Measurements from ENCODE around the gene EMCN. TPM values are rescaled to one million over a fixed set of nuclear protein-coding genes. Genes with fewer than 3 reads are reported as not detected.
"Not testable (repeated sequence)": the region's sequence is repeated elsewhere in the genome, so short reads cannot be mapped to it uniquely, and the experiment has no call there.

Gene EMCN, protein sequence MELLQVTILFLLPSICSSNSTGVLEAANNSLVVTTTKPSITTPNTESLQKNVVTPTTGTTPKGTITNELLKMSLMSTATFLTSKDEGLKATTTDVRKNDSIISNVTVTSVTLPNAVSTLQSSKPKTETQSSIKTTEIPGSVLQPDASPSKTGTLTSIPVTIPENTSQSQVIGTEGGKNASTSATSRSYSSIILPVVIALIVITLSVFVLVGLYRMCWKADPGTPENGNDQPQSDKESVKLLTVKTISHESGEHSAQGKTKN
- total RNA-seq (2014; rRNA removed; shearing (Covaris generic)): not detected in 2 replicates

DNA sequence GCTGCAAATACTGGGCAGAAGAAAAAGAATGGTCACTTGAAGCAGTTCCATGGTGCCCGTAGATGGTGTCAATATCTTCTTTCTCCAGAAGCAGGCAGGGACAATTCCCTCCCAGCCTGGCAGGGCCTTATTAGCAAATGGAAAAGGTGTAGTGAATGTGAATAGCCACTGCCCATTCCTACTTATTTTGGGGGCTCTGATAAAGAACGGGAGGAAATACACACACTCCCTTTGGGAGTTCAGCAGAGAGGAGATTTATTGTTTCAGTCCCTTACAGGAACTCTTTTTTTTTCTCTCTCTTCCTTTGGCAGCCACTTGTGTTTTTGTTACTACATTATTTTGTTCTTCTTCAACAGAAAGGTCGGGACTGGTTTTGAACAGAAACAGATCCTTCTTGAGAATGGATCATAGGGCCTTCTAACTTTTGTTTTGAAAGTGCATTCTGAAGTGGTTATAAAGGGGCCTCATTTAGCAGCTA lies at the start of gene EMCN:
Gene EMCN (minus strand): TSS at position 159 of the 478 bp plus-strand sequence. CDS start 108 bp downstream, at position 51.
- Histone ChIP-seq H3K4me3 (no peak within 1 kb of the TSS), H3K27ac (no peak within 1 kb of the TSS), H3K9me3 (replicated peaks) (no peaks in the 10 kb centered on the region), H3K27me3 (replicated peaks) (no peaks in the 10 kb centered on the region), H3K36me3 (no peaks in the 10 kb centered on the region), H3K4me1 (replicated peaks) (no peaks in the 10 kb centered on the region)
- DNase-seq (ENCODE audit: low read depth in 1 of 2, low spot score in 2 of 2): no peak

DNA sequence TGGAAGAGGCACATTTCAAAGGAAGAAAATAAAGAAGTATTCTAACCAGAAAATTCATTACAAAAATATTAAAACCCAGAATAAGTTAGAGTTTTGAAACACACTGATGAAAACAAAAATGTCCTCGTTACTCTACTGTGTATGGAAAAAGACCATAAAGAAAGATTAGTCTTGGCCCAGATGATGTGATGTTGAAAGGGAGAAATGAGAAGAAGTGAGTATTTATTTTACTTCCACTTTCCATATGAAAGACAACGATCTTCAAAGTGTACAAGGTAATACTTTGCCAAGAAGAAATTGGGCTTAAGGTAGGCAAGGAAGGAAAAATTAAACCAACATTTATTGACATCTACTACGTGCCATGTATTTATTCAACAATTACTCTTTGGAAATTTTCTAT lies 48.6 kb upstream of the EMCN start:
- no peak overlapping the region for H3K4me3 ChIP-seq
- no peaks in the 10 kb centered on the region for H3K27me3 ChIP-seq (replicated peaks)

DNA sequence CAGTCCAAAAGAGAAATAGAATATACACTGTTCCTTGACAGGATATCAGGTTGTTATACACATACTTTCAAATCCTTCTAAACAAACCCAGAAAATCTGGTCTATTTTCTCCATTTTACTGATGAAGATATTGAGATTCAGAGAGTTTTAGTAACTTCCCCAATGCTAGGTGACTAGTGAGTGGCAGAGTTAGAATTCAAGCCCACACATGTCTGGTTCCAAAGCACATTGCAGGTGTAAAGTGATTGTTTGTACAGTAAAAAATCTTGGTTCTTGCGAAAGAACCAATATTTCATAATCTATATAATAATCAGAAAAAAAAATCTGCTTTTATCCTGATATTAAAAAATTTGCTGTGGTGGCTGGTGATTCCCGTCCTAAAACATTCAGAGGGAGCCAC lies 39.5 kb upstream of the EMCN start:
- H3K36me3 ChIP-seq: no peaks in the 10 kb centered on the region
- H3K4me1 ChIP-seq (replicated peaks): no peaks in the 10 kb centered on the region

More for the DNA sequence above, 48.6 kb upstream of the EMCN start:
- DNase-seq (ENCODE audit: low read depth in 1 of 2, low spot score in 2 of 2): no peak
- Histone ChIP-seq H3K36me3 (no peaks in the 10 kb centered on the region), H3K27ac (no peak overlapping the region), H3K4me1 (replicated peaks) (no peaks in the 10 kb centered on the region), H3K9me3 (replicated peaks) (no peaks in the 10 kb centered on the region)

DNA sequence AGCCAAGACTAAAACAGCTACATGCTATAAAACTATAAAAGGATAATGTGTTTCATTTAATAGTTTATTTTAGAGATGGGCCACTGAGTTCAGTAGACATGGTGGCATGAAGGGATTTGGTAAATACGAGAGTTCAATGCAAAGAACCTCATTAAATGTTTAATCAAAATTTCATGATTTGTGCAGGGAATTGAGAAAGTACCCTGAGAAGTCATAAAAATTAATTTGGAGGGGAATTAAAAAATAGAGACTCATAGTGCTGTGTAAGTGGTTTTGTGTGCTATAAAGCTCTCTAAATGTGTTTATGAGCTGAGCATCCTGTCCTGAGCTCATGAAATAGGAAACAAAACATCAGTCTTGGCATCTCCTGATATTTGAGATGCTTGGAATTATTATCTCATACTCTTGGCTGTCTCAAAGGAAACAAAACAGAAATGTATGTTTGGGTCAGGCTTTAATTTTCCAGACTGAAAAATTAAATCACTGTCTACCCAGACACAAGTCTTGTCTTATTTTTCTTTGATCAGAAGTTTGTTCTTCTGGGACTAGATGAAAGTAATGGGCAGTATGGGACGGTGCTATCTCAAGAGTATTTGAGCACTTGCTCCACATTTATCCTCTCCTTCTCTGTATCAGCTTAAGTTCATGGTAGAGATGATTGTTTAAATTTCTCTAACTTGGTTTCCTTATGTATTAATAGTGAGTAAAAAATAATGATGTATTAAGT lies 38.0 kb upstream of the EMCN start:
- Histone ChIP-seq H3K36me3 (no peaks in the 10 kb centered on the region), H3K4me3 (no peak overlapping the region), H3K4me1 (replicated peaks) (no peaks in the 10 kb centered on the region), H3K27ac (no peak overlapping the region), H3K27me3 (replicated peaks) (no peaks in the 10 kb centered on the region), H3K9me3 (replicated peaks) (no peaks in the 10 kb centered on the region)
- no peak for DNase-seq (ENCODE audit: low read depth in 1 of 2, low spot score in 2 of 2)

More for the DNA sequence above, 39.5 kb upstream of the EMCN start:
- H3K27ac ChIP-seq: no peak overlapping the region
- H3K4me3 ChIP-seq: no peak overlapping the region
- no peak for DNase-seq (ENCODE audit: low read depth in 1 of 2, low spot score in 2 of 2)
- no peaks in the 10 kb centered on the region for H3K9me3 ChIP-seq (replicated peaks)
- H3K27me3 ChIP-seq (replicated peaks): no peaks in the 10 kb centered on the region

- H3K9me3 ChIP-seq (replicated peaks): no peaks in the 10 kb centered on the region
- peaks cover 5% of the 10 kb centered on the region; the same call in 1 of the 2 replicates for H3K4me1 ChIP-seq (replicated peaks)
- H3K4me3 ChIP-seq: no peak overlapping the region
- no peaks in the 10 kb centered on the region for H3K36me3 ChIP-seq
- no peak overlapping the region for H3K27ac ChIP-seq
- no peak for DNase-seq (ENCODE audit: low read depth in 1 of 2, low spot score in 2 of 2)
- H3K27me3 ChIP-seq (replicated peaks): no peaks in the 10 kb centered on the region
Observed at GRCh38 chr4:100548200-100548560, 30.4 kb upstream of the EMCN start.

- H3K36me3 ChIP-seq: no peaks in the 10 kb centered on the region
- H3K9me3 ChIP-seq (replicated peaks): no peaks in the 10 kb centered on the region
- DNase-seq (ENCODE audit: low read depth in 1 of 2, low spot score in 2 of 2): no peak
- peaks cover 5% of the 10 kb centered on the region; the same call in 1 of the 2 replicates for H3K4me1 ChIP-seq (replicated peaks)
- H3K4me3 ChIP-seq: no peak overlapping the region
- no peak overlapping the region for H3K27ac ChIP-seq
- no peaks in the 10 kb centered on the region for H3K27me3 ChIP-seq (replicated peaks)
Observed at GRCh38 chr4:100547541-100548199, 29.8 kb upstream of the EMCN start.

DNA sequence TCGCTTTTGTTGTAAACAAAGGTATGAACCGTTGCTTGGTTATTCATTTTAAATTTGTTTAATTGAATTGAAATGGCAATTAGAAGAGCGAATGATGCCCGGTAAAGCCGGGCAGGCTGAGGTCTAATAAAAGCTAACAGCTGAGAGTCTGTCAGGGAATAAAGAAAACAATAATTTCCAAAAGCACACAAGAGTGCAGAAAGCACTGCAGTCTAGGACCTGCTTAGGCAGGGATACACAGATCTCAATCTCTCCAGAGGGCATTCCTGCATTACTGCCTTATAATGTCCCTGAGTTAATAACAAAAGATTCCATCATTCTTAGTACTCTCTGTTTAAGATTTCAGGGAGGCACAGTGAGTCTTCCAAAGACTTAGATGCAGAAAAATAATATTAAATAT lies 27.6 kb upstream of the EMCN start:
- no peak overlapping the region for H3K27ac ChIP-seq
- H3K27me3 ChIP-seq (replicated peaks): no peaks in the 10 kb centered on the region
- H3K4me3 ChIP-seq: no peak overlapping the region
- no peaks in the 10 kb centered on the region for H3K36me3 ChIP-seq
- H3K4me1 ChIP-seq (replicated peaks): peaks cover 5% of the 10 kb centered on the region; the same call in 1 of the 2 replicates
- no peaks in the 10 kb centered on the region for H3K9me3 ChIP-seq (replicated peaks)
- DNase-seq (ENCODE audit: low read depth in 1 of 2, low spot score in 2 of 2): no peak

DNA sequence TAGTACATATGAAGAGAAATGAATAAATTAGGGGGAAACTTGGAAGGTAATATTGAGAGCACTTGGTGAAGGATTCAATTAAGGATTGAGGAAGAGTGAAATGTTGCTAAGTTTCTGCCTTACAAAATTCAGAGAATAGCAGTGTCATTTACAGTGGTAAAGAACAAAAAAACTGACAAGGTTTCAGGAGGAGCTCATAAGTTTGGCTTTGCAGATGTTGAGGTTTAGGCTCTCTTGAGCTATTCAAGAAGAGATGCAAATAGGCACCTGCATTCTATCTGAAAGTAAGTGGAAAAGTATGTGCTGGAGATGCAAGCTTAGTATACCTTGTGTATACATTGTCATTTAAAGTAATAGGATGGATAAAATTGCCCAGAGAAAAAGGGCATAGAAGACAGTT lies 22.3 kb upstream of the EMCN start:
- Histone ChIP-seq H3K4me3 (no peak overlapping the region), H3K9me3 (replicated peaks) (no peaks in the 10 kb centered on the region), H3K36me3 (no peaks in the 10 kb centered on the region), H3K4me1 (replicated peaks) (no peaks in the 10 kb centered on the region), H3K27ac (no peak overlapping the region), H3K27me3 (replicated peaks) (no peaks in the 10 kb centered on the region)
- DNase-seq (ENCODE audit: low read depth in 1 of 2, low spot score in 2 of 2): no peak

DNA sequence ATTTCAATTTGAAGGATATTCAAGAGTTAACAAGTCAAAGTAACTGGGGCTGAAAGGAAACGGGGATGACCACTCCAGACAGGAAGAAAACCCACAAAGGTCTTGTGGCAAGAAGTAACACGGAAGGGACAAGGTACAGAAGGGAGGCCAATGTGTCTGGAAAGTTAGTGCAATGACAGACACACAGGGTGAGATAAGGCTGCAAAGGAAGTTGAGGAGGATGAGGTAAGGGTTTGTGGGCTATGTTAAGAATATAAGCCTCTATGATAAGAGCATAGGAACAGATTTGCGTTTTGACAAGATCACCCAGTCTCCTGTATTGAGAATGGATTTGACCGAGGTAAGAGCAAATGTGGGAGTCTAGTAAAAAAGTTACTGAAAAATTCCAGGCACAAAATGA lies 21.9 kb upstream of the EMCN start:
- no peaks in the 10 kb centered on the region for H3K9me3 ChIP-seq (replicated peaks)
- H3K27me3 ChIP-seq (replicated peaks): no peaks in the 10 kb centered on the region
- H3K27ac ChIP-seq: no peak overlapping the region
- H3K4me3 ChIP-seq: no peak overlapping the region
- DNase-seq (ENCODE audit: low read depth in 1 of 2, low spot score in 2 of 2): no peak
- no peaks in the 10 kb centered on the region for H3K4me1 ChIP-seq (replicated peaks)
- no peaks in the 10 kb centered on the region for H3K36me3 ChIP-seq

DNA sequence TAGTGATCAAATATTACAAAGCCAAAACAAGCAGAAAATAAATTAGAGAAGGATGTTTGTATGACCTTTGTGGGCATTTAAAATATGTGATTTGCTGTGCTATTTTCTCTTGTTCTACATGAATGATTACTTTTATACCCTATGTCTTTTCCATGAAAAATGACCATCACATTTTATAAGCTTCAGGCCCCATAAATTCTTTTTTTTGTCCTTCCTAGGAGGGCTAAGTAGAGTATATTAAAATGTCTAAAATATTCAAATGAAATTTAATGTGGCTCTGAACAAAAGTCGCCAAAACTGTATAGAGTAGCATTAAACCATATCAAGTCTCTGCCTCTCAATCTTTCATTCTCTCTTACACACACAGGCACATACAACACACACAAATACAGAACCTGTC lies 15.9 kb upstream of the EMCN start:
- Histone ChIP-seq H3K4me3 (no peak overlapping the region), H3K27ac (no peak overlapping the region), H3K36me3 (no peaks in the 10 kb centered on the region), H3K9me3 (replicated peaks) (no peaks in the 10 kb centered on the region), H3K27me3 (replicated peaks) (no peaks in the 10 kb centered on the region), H3K4me1 (replicated peaks) (no peaks in the 10 kb centered on the region)
- DNase-seq (ENCODE audit: low read depth in 1 of 2, low spot score in 2 of 2): no peak

DNA sequence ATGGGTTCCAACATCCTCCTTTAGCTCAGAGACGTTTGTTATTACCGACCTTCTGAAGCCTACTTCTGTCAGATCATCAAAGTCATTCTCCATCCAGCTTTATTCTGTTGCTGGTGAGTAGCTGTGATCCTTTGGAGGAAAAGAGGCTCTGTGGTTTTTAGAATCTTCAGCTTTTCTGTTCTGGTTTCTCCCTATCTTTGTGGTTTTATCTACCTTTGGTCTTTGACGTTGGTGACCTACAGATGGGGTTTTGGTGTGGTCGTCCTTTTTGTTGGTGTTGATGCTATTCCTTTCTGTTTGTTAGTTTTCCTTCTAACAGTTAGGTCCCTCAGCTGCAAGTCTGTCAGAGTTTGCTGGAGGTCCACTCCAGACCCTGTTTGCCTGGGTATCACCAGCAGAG lies 12.3 kb upstream of the EMCN start:
- not testable (repeated sequence) for H3K4me1 ChIP-seq (replicated peaks); H3K27me3 ChIP-seq (replicated peaks); H3K27ac ChIP-seq; H3K4me3 ChIP-seq; H3K9me3 ChIP-seq (replicated peaks); H3K36me3 ChIP-seq; DNase-seq (ENCODE audit: low read depth in 1 of 2, low spot score in 2 of 2)

DNA sequence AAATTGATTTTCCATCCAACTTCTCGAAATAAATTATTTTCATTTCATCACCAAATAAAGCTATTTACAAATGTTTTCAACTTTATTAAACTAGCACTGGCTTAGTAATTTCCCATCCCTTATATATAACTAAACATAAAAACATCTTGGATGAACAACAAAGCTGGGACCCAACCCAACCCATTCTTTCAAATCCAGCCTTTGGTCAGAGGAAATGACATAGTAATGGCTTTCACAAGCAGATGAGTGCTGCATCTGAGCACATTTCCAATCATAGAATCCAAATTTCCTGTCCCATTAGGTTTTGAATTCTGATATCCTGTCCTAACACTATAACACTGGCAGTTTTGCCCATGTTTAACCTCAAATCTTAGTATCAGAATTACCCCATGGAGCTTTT lies 7.9 kb upstream of the EMCN start:
- no peaks in the 10 kb centered on the region for H3K27me3 ChIP-seq (replicated peaks)
- H3K4me3 ChIP-seq: no peak overlapping the region
- no peak overlapping the region for H3K27ac ChIP-seq
- no peaks in the 10 kb centered on the region for H3K9me3 ChIP-seq (replicated peaks)
- no peaks in the 10 kb centered on the region for H3K36me3 ChIP-seq
- no peak for DNase-seq (ENCODE audit: low read depth in 1 of 2, low spot score in 2 of 2)
- H3K4me1 ChIP-seq (replicated peaks): no peaks in the 10 kb centered on the region

GRCh38 chr4:100519205-100519604 lies 1.4 kb upstream of the EMCN start:
- H3K4me1 ChIP-seq (replicated peaks): no peaks in the 10 kb centered on the region
- no peak for DNase-seq (ENCODE audit: low read depth in 1 of 2, low spot score in 2 of 2)
- H3K9me3 ChIP-seq (replicated peaks): no peaks in the 10 kb centered on the region
- no peak overlapping the region for H3K4me3 ChIP-seq
- no peak overlapping the region for H3K27ac ChIP-seq
- no peaks in the 10 kb centered on the region for H3K36me3 ChIP-seq
- H3K27me3 ChIP-seq (replicated peaks): no peaks in the 10 kb centered on the region

GRCh38 chr4:100516225-100516624 lies 1.6 kb downstream of the EMCN start:
- H3K4me3 ChIP-seq: no peak overlapping the region
- H3K9me3 ChIP-seq (replicated peaks): no peaks in the 10 kb centered on the region
- no peaks in the 10 kb centered on the region for H3K27me3 ChIP-seq (replicated peaks)
- H3K27ac ChIP-seq: no peak overlapping the region
- no peak for DNase-seq (ENCODE audit: low read depth in 1 of 2, low spot score in 2 of 2)
- H3K36me3 ChIP-seq: no peaks in the 10 kb centered on the region
- no peaks in the 10 kb centered on the region; the same call in 1 of the 2 replicates for H3K4me1 ChIP-seq (replicated peaks)

All from SJSA1 (cell line).